Astrocyte (in vitro differentiated cells and primary cell): Measurements from ENCODE around the gene CRYGB. TPM values are rescaled to one million over a fixed set of nuclear protein-coding genes. Genes with fewer than 3 reads are reported as not detected.
"Not testable (repeated sequence)": the region's sequence is repeated elsewhere in the genome, so short reads cannot be mapped to it uniquely, and the experiment has no call there.

ENCODE experiments used
- DNase-seq: peaks from one replicate; pipeline ENCODE4 v3.0.0-alpha.2; 2010; ENCODE audit warnings: low read depth
- FAIRE-seq: peaks from 2 replicates; lab custom pipeline; 2011; peaks lifted over from hg19 to GRCh38; lab: Jason Lieb, UNC
- H2AFZ ChIP-seq: 2 replicates; pipeline ENCODE4 v1.6.0; 2012; ENCODE audit warnings: low read depth, low read length, inconsistent platforms
- H3K27ac ChIP-seq: 2 replicates; pipeline ENCODE4 v1.5.1; 2011; ENCODE audit warnings: low read depth, low read length, inconsistent platforms
- H3K27me3 ChIP-seq: 2 replicates; pipeline ENCODE4 v1.6.0; 2011; ENCODE audit warnings: low read length, inconsistent platforms; ENCODE audit not compliant: insufficient read depth
- H3K36me3 ChIP-seq: 2 replicates; pipeline ENCODE4 v1.5.1; 2011; ENCODE audit warnings: low read length, inconsistent platforms; ENCODE audit not compliant: insufficient read depth
- H3K4me1 ChIP-seq: 2 replicates; pipeline ENCODE4 v1.5.1; 2011; ENCODE audit warnings: low read length, inconsistent platforms; ENCODE audit not compliant: insufficient read depth
- H3K4me2 ChIP-seq: 2 replicates; pipeline ENCODE4 v1.6.0; 2012; ENCODE audit warnings: low read length, inconsistent platforms
- H3K4me3 ChIP-seq: 2 replicates; pipeline ENCODE4 v1.5.1; 2011; ENCODE audit warnings: low read depth, mild to moderate bottlenecking, low read length, inconsistent platforms; ENCODE audit not compliant: insufficient read depth
- H3K79me2 ChIP-seq: 2 replicates; pipeline ENCODE4 v1.6.0; 2012; ENCODE audit warnings: mild to moderate bottlenecking, low read length, inconsistent platforms; ENCODE audit not compliant: insufficient read depth
- H3K9ac ChIP-seq: 2 replicates; pipeline ENCODE4 v1.6.0; 2012; ENCODE audit warnings: mild to moderate bottlenecking, low read length, inconsistent platforms
- H3K9me3 ChIP-seq: 2 replicates; pipeline ENCODE4 v1.5.1; 2012; ENCODE audit warnings: low read depth, mild to moderate bottlenecking, low read length, inconsistent platforms; ENCODE audit not compliant: insufficient read depth
- H4K20me1 ChIP-seq: 2 replicates; pipeline ENCODE4 v1.6.0; 2012; ENCODE audit warnings: low read length, inconsistent platforms; ENCODE audit not compliant: insufficient read depth
- H3K27ac Mint-ChIP-seq: one replicate; pipeline ENCODE4 v1.8.0; 2021; ENCODE audit warnings: mild to moderate bottlenecking, mixed read lengths; ENCODE audit not compliant: unreplicated experiment
- H3K27me3 Mint-ChIP-seq: one replicate; pipeline ENCODE4 v1.8.0; 2021; ENCODE audit warnings: low read depth, mixed read lengths; ENCODE audit not compliant: unreplicated experiment
- H3K36me3 Mint-ChIP-seq: one replicate; pipeline ENCODE4 v1.8.0; 2021; ENCODE audit warnings: low read depth, mixed read lengths; ENCODE audit not compliant: unreplicated experiment
- H3K4me1 Mint-ChIP-seq: one replicate; pipeline ENCODE4 v1.8.0; 2021; ENCODE audit warnings: low read depth, mixed read lengths; ENCODE audit not compliant: unreplicated experiment
- H3K4me3 Mint-ChIP-seq: one replicate; pipeline ENCODE4 v1.8.0; 2021; ENCODE audit warnings: mild to moderate bottlenecking, moderate library complexity, mixed read lengths; ENCODE audit not compliant: unreplicated experiment
- H3K9me3 Mint-ChIP-seq: one replicate; pipeline ENCODE4 v1.8.0; 2021; ENCODE audit warnings: mild to moderate bottlenecking, mixed read lengths; ENCODE audit not compliant: unreplicated experiment
- EZH2 ChIP-seq: IDR thresholded peaks from 2 replicates; pipeline ENCODE4 v1.6.1; 2012; ENCODE audit warnings: mild to moderate bottlenecking, low read length, inconsistent platforms; ENCODE audit not compliant: insufficient read depth
- total RNA-seq: library from RNA; stranded (reverse); gene quantifications from 2 replicates; pipeline ENCODE4 v1.2.1, GENCODE V29; 2021
- TF ChIP-seq, protein P1 (sequence below): IDR thresholded peaks from 2 replicates; pipeline ENCODE4 v1.5.1; 2011; ENCODE audit warnings: low read depth, mild to moderate bottlenecking, inconsistent platforms, low read length, moderate library complexity; ENCODE audit not compliant: insufficient read depth

CRYGB gene
- total RNA-seq, 1 donor from 2014 or later: not detected

DNA sequence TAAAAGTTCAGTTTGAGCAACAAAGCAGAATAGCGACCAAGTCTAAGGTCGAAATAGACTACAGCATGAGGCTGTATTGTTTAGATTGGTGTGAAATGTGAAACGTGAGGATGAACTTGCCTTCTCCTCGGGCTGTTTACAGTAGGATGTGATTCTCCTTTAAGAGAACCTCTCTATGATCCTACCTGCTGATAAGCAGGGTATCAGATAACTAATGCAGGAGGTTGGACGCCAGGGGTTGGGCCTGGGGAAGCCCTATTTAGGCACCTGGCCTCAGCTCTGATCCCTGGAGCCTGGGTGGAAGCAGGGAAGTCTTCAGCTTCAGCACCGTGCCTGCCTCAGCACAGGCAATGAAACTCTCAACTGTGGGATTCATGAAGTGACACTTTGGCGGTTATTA is 33.0 kb downstream of the CRYGB start:
- Mint-ChIP-seq H3K4me1 (no peaks in the 10 kb centered on the region), H3K27me3 (peaks cover 24% of the 10 kb centered on the region), H3K4me3 (no peak overlapping the region), H3K9me3 (peaks cover 3% of the 10 kb centered on the region), H3K27ac (no peak overlapping the region), H3K36me3 (no peaks in the 10 kb centered on the region)
- Histone ChIP-seq H3K36me3 (no peaks in the 10 kb centered on the region), H4K20me1 (no peaks in the 10 kb centered on the region), H3K79me2 (no peaks in the 10 kb centered on the region), H3K27ac (no peak overlapping the region), H3K4me2 (no peak overlapping the region), H3K4me1 (no peaks in the 10 kb centered on the region), H3K4me3 (no peak overlapping the region), H3K9me3 (no peaks in the 10 kb centered on the region), H3K27me3 (peaks cover 17% of the 10 kb centered on the region), H2AFZ (no peak overlapping the region), H3K9ac (no peak overlapping the region)
- FAIRE-seq (no peak), DNase-seq (no peak)
- no peak for TF ChIP-seq EZH2
- TF ChIP-seq, protein P1, sequence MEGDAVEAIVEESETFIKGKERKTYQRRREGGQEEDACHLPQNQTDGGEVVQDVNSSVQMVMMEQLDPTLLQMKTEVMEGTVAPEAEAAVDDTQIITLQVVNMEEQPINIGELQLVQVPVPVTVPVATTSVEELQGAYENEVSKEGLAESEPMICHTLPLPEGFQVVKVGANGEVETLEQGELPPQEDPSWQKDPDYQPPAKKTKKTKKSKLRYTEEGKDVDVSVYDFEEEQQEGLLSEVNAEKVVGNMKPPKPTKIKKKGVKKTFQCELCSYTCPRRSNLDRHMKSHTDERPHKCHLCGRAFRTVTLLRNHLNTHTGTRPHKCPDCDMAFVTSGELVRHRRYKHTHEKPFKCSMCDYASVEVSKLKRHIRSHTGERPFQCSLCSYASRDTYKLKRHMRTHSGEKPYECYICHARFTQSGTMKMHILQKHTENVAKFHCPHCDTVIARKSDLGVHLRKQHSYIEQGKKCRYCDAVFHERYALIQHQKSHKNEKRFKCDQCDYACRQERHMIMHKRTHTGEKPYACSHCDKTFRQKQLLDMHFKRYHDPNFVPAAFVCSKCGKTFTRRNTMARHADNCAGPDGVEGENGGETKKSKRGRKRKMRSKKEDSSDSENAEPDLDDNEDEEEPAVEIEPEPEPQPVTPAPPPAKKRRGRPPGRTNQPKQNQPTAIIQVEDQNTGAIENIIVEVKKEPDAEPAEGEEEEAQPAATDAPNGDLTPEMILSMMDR: no peak

DNA sequence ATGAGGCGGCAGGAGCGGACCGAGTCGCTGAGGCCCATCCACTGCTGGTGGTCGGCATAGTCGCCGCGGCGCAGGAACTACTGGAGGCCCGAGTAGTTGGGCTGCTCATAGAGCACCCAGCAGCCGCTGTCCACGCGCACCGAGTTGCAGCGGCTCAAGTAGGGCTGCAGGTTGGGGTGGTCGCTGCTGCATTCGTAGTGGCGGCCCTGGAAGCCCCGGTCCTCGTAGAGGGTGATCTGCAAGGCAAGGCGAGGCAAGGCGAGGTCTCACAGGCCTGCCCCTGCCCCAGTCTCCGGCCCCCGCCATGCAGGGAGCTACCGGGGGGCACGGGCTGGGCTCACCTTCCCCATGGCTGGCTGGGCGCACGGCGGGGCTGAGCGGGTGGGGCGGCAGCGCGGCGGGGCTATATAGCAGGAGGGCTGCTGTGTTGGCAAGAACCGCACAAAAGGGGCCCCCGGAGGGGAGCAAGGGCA is 33.6 kb downstream of the CRYGB start:
- not testable (repeated sequence) for H3K79me2 ChIP-seq, H3K9ac ChIP-seq, H2AFZ ChIP-seq, H3K4me1 Mint-ChIP-seq, H3K4me1 ChIP-seq, H3K4me3 ChIP-seq, H3K9me3 Mint-ChIP-seq, H3K36me3 ChIP-seq, H3K36me3 Mint-ChIP-seq, FAIRE-seq, H3K4me3 Mint-ChIP-seq, H3K9me3 ChIP-seq, H3K27ac ChIP-seq, H3K27ac Mint-ChIP-seq, DNase-seq, H4K20me1 ChIP-seq
- H3K27me3 ChIP-seq: peaks cover 17% of the 10 kb centered on the region
- peaks cover 24% of the 10 kb centered on the region for H3K27me3 Mint-ChIP-seq
- H3K4me2 ChIP-seq: peak overlapping the region; percentile 57

DNA sequence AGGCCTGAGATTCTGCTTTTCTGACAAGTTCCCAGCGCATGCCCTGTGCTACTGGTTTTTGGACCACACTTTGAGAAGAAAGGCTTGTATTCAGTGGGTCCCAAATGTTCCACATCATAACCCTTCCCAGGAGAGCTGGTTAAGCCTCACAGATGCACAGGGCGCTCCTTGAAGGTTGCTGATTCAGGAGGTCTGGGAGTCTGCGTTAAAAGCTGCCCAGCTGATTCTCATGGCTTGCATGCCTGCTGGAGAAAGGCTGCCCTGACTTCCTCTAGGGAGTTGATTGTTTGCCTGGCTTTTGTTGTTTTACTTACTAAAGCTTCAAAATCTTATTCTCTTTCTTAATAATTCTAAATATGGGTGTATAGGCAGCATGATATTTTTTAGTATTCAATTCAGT is 42.3 kb downstream of the CRYGB start:
- no peaks in the 10 kb centered on the region for H3K4me1 ChIP-seq
- H3K27me3 ChIP-seq: peaks cover 2% of the 10 kb centered on the region
- no peaks in the 10 kb centered on the region for H3K9me3 ChIP-seq
- H3K4me3 Mint-ChIP-seq: no peak overlapping the region
- peaks cover 13% of the 10 kb centered on the region for H3K27me3 Mint-ChIP-seq
- H3K4me3 ChIP-seq: no peak overlapping the region
- no peak for DNase-seq
- no peaks in the 10 kb centered on the region for H3K4me1 Mint-ChIP-seq
- TF ChIP-seq EZH2: no peak
- TF ChIP-seq, protein P1: no peak
- H3K79me2 ChIP-seq: no peaks in the 10 kb centered on the region
- peaks cover 3% of the 10 kb centered on the region for H3K9me3 Mint-ChIP-seq
- no peak overlapping the region for H3K4me2 ChIP-seq
- no peaks in the 10 kb centered on the region for H3K36me3 Mint-ChIP-seq
- no peak overlapping the region for H3K27ac Mint-ChIP-seq
- H4K20me1 ChIP-seq: no peaks in the 10 kb centered on the region
- H3K9ac ChIP-seq: no peak overlapping the region
- no peaks in the 10 kb centered on the region for H3K36me3 ChIP-seq
- no peak overlapping the region for H3K27ac ChIP-seq
- H2AFZ ChIP-seq: no peak overlapping the region
- no peak for FAIRE-seq
